SU-DHL-6 (cell line): Measurements from ENCODE around the gene POLN.

Experiments
- H2AFZ ChIP-seq: fragments of 200-600 bp; sonication (generic); 2 replicates; pipeline ENCODE4 v1.6.1; 2014; ENCODE audit warnings: low read depth, mild to moderate bottlenecking, moderate library complexity, mixed read lengths, antibody characterized with exemption, low read length; ENCODE audit not compliant: severe bottlenecking
- H3F3A ChIP-seq: fragments of 200-600 bp; shearing (Covaris generic); 2 replicates; pipeline ENCODE4 v1.6.0; 2016; ENCODE audit warnings: antibody characterized with exemption, mild to moderate bottlenecking; ENCODE audit not compliant: insufficient read depth
- H3K27ac ChIP-seq: fragments of 200-600 bp; sonication (generic); 2 replicates; pipeline ENCODE4 v1.5.1; 2016; ENCODE audit warnings: low read depth, mild to moderate bottlenecking, low read length, moderate library complexity, mixed read lengths
- H3K27me3 ChIP-seq: fragments of 200-600 bp; sonication (generic), shearing (Covaris generic); 2 replicates; pipeline ENCODE4 v1.6.0; 2014; ENCODE audit warnings: mild to moderate bottlenecking, low read length
- H3K36me3 ChIP-seq: fragments of 200-600 bp; sonication (generic); 2 replicates; pipeline ENCODE4 v1.6.1; 2014; ENCODE audit warnings: mild to moderate bottlenecking, low read length, mixed read lengths
- H3K4me2 ChIP-seq: fragments of 300-600, 200-600 bp; shearing (Covaris generic), sonication (generic); 2 replicates; pipeline ENCODE4 v1.6.0; 2014; ENCODE audit warnings: low read length, low read depth, mild to moderate bottlenecking; ENCODE audit not compliant: poor library complexity, severe bottlenecking
- H3K4me3 ChIP-seq: fragments of 200-600 bp; sonication (generic); 2 replicates; pipeline ENCODE4 v1.5.1; 2014; ENCODE audit warnings: antibody characterized with exemption, low read length, mild to moderate bottlenecking, mixed read lengths; ENCODE audit not compliant: insufficient read depth, poor library complexity, severe bottlenecking
- H3K79me2 ChIP-seq: fragments of 200-600 bp; sonication (generic); 2 replicates; pipeline ENCODE4 v1.6.1; 2014; ENCODE audit warnings: mild to moderate bottlenecking, low read length, moderate library complexity; ENCODE audit not compliant: insufficient read depth
- H3K9ac ChIP-seq: fragments of 200-600 bp; sonication (generic); 2 replicates; pipeline ENCODE4 v1.7.0; 2014; ENCODE audit warnings: mild to moderate bottlenecking, low read length
- H3K9me2 ChIP-seq: fragments of 200-600 bp; sonication (generic); replicated peaks from 2 replicates; pipeline ENCODE4 v1.6.1; 2014; ENCODE audit warnings: low read length; ENCODE audit not compliant: insufficient read depth
- H3K9me3 ChIP-seq: fragments of 200-600 bp; sonication (generic); 2 replicates; pipeline ENCODE4 v1.6.1; 2014; ENCODE audit warnings: low read length, mixed read lengths; ENCODE audit not compliant: insufficient read depth
- H4K20me1 ChIP-seq: fragments of 200-600 bp; sonication (generic); 2 replicates; pipeline ENCODE4 v1.6.1; 2014; ENCODE audit warnings: low read depth, mild to moderate bottlenecking, antibody characterized with exemption, low read length, moderate library complexity, mixed read lengths
- CTCF ChIP-seq: fragments of 200-600 bp; sonication (generic); IDR thresholded peaks from one replicate; pipeline ENCODE4 v1.5.1; 2017; ENCODE audit warnings: antibody characterized with exemption, mild to moderate bottlenecking, low read length, moderate library complexity; ENCODE audit not compliant: insufficient read depth, poor library complexity, severe bottlenecking
- EZH2phosphoT487 ChIP-seq: fragments of 200-600 bp; sonication (generic), shearing (Covaris generic); conservative IDR thresholded peaks from 2 replicates; pipeline ENCODE4 v1.6.1; 2018; ENCODE audit warnings: mild to moderate bottlenecking, antibody characterized with exemption, low read length, moderate library complexity, mixed read lengths

The POLN gene

GRCh38 chr4:2251795-2252529 lies 10.0 kb upstream of the POLN start:
- TF ChIP-seq CTCF (no peak), EZH2phosphoT487 (no peak)
- Histone ChIP-seq H3K27ac (no peak overlapping the region), H3K79me2 (no peaks in the 10 kb centered on the region), H3K36me3 (no peaks in the 10 kb centered on the region), H3K27me3 (no peaks in the 10 kb centered on the region), H3K4me2 (no peak overlapping the region), H3F3A (no peaks in the 10 kb centered on the region), H3K4me3 (no peak overlapping the region), H3K9me3 (no peaks in the 10 kb centered on the region), H4K20me1 (no peaks in the 10 kb centered on the region), H3K9me2 (no peaks in the 10 kb centered on the region), H2AFZ (no peak overlapping the region), H3K9ac (no peak overlapping the region)

GRCh38 chr4:2251073-2251794 lies 9.3 kb upstream of the POLN start:
- no peaks in the 10 kb centered on the region for H4K20me1 ChIP-seq
- no peak overlapping the region for H3K4me2 ChIP-seq
- no peaks in the 10 kb centered on the region for H3K9me3 ChIP-seq
- H3F3A ChIP-seq, result no peaks in the 10 kb centered on the region
- no peak overlapping the region for H2AFZ ChIP-seq
- no peak for TF ChIP-seq EZH2phosphoT487
- TF ChIP-seq CTCF, result no peak
- no peak overlapping the region for H3K27ac ChIP-seq
- no peak overlapping the region for H3K9ac ChIP-seq
- no peaks in the 10 kb centered on the region for H3K79me2 ChIP-seq
- H3K4me3 ChIP-seq, result no peak overlapping the region
- no peaks in the 10 kb centered on the region for H3K36me3 ChIP-seq
- no peaks in the 10 kb centered on the region for H3K9me2 ChIP-seq
- H3K27me3 ChIP-seq, result no peaks in the 10 kb centered on the region

GRCh38 chr4:2250357-2251072 lies 8.6 kb upstream of the POLN start:
- H3K9me3 ChIP-seq, result no peaks in the 10 kb centered on the region
- H2AFZ ChIP-seq, result no peak overlapping the region
- no peaks in the 10 kb centered on the region for H3F3A ChIP-seq
- H4K20me1 ChIP-seq, result no peaks in the 10 kb centered on the region
- H3K27ac ChIP-seq, result no peak overlapping the region
- no peaks in the 10 kb centered on the region for H3K9me2 ChIP-seq
- H3K4me2 ChIP-seq, result no peak overlapping the region
- no peak for TF ChIP-seq CTCF
- no peak for TF ChIP-seq EZH2phosphoT487
- H3K79me2 ChIP-seq, result no peaks in the 10 kb centered on the region
- H3K4me3 ChIP-seq, result no peak overlapping the region
- no peaks in the 10 kb centered on the region for H3K36me3 ChIP-seq
- H3K9ac ChIP-seq, result no peak overlapping the region
- H3K27me3 ChIP-seq, result no peaks in the 10 kb centered on the region
